H54 (cell line): Measurements from ENCODE around the gene TNFAIP8L2.

ENCODE experiments used
- DNase-seq: peaks from one replicate; pipeline ENCODE4 v3.0.0; 2011; ENCODE audit warnings: low spot score, mixed read lengths; ENCODE audit not compliant: insufficient read length
- FAIRE-seq: peaks from 3 replicates; lab custom pipeline; 2011; peaks lifted over from hg19 to GRCh38; lab: Jason Lieb, UNC
- POLR2A ChIP-seq: IDR thresholded peaks from 2 replicates; pipeline ENCODE4 v1.6.1; 2011; ENCODE audit warnings: low read depth, mild to moderate bottlenecking, low read length

TNFAIP8L2 gene

GRCh38 chr1:151135433-151136385 is 20.7 kb upstream of the TNFAIP8L2 start:
- TF ChIP-seq POLR2A, result no peak
- DNase-seq (no peak), FAIRE-seq (no peak)

- TF ChIP-seq POLR2A, result no peak
- no peak for DNase-seq
- FAIRE-seq, result no peak
Measured at GRCh38 chr1:151137789-151138188, 18.7 kb upstream of the TNFAIP8L2 start.

GRCh38 chr1:151142411-151143056 is 13.9 kb upstream of the TNFAIP8L2 start:
- TF ChIP-seq POLR2A, result no peak
- FAIRE-seq (no peak), DNase-seq (no peak)

- no peak for TF ChIP-seq POLR2A
- FAIRE-seq, result no peak
- no peak for DNase-seq
Measured at GRCh38 chr1:151143057-151143435, 13.4 kb upstream of the TNFAIP8L2 start.

GRCh38 chr1:151143986-151144385 is 12.5 kb upstream of the TNFAIP8L2 start:
- no peak for FAIRE-seq

GRCh38 chr1:151144474-151145303 is 11.8 kb upstream of the TNFAIP8L2 start:
- no peak for FAIRE-seq
- no peak for TF ChIP-seq POLR2A
- DNase-seq, result no peak

More at GRCh38 chr1:151143986-151144385, 12.5 kb upstream of the TNFAIP8L2 start:
- TF ChIP-seq POLR2A, result no peak
- no peak for DNase-seq

- TF ChIP-seq POLR2A, result no peak
- no peak for FAIRE-seq
- no peak for DNase-seq
Measured at GRCh38 chr1:151145304-151146071, 11.0 kb upstream of the TNFAIP8L2 start.

- FAIRE-seq (no peak), DNase-seq (no peak)
- TF ChIP-seq POLR2A, result no peak
Measured at GRCh38 chr1:151146072-151146411, 10.4 kb upstream of the TNFAIP8L2 start.

- TF ChIP-seq POLR2A, result peak; percentile 74
- peak; percentile 100 for DNase-seq
- FAIRE-seq, result no peak
Measured at GRCh38 chr1:151146412-151147131, 9.9 kb upstream of the TNFAIP8L2 start, which contains the start of gene SEMA6C. Gene SEMA6C, minus strand, starts transcription at chr1:151146631. Its CDS starts 4,010 bp downstream, at chr1:151142621.

GRCh38 chr1:151147132-151147503 is 9.3 kb upstream of the TNFAIP8L2 start:
- DNase-seq (no peak), FAIRE-seq (no peak)
- TF ChIP-seq POLR2A, result no peak

- FAIRE-seq (no peak), DNase-seq (no peak)
- TF ChIP-seq POLR2A, result no peak
Measured at GRCh38 chr1:151147665-151148064, 8.8 kb upstream of the TNFAIP8L2 start.

GRCh38 chr1:151157067-151157531 is 650 bp downstream of the TNFAIP8L2 start:
- DNase-seq (no peak), FAIRE-seq (no peak)
- no peak for TF ChIP-seq POLR2A
